Mucosa of descending colon (tissue), 3 donors: ENCODE measurements around the gene CRISPLD2. TPM values are rescaled to one million over a fixed set of nuclear protein-coding genes. Genes with fewer than 3 reads are reported as not detected.

Source experiments
- ATAC-seq: fragments of 200-7000 bp; cut with Tn5 transposase; one replicate; pipeline ENCODE4 v1.9.1; 2020; ENCODE audit warnings: mild to moderate bottlenecking, moderate library complexity
- DNase-seq, 3 donors: peaks; one replicate each; pipeline ENCODE4 v3.0.0-alpha.2; 2020
- H3K36me3 ChIP-seq: fragments of 200-600 bp; one replicate; pipeline ENCODE4 v1.8.0; 2021; ENCODE audit warnings: low read depth, mild to moderate bottlenecking
- H3K4me1 ChIP-seq: fragments of 200-600 bp; one replicate; pipeline ENCODE4 v1.8.0; 2021; ENCODE audit warnings: low read depth, mild to moderate bottlenecking
- H3K4me3 ChIP-seq: fragments of 200-600 bp; one replicate; pipeline ENCODE4 v1.8.0; 2021; ENCODE audit warnings: mild to moderate bottlenecking
- H3K9me3 ChIP-seq: fragments of 200-600 bp; one replicate; pipeline ENCODE4 v1.8.0; 2021; ENCODE audit warnings: mild to moderate bottlenecking
- intact Hi-C, 2 donors: fragments of 100-400 bp; cut with DNase I in 1 of 2; cut with micrococcal nuclease in 1 of 2; formaldehyde crosslinking; loops; one replicate each; pipeline versions ENCODE4 v1.11.0 to v1.11.1; 2022; cut with DNase I, micrococcal nuclease
- total RNA-seq, 3 donors: library from RNA; stranded (reverse); fragmentation: NEBNext Ultra II Directional in 2 of 3; extraction: Animal tissue kit (Norgen Biotek cat#: 25700) in 2 of 3; gene quantifications; one replicate each; pipeline versions ENCODE4 v1.2.1 to v1.2.4, GENCODE V29; 2021 to 2023
- TF ChIP-seq, protein P1 (sequence below): fragments of 200-600 bp; IDR thresholded peaks from one replicate; pipeline ENCODE4 v1.8.0; 2022; ENCODE audit warnings: antibody characterized with exemption, mild to moderate bottlenecking
- donor health status: DM: no; HTN: no; CAD: no; lungs with moderate emphysema.
- donor health status: DM: no; HTN: no; CAD: no.
- donor health status: DM: no; HTN: yes; CAD: no.

Gene CRISPLD2
- total RNA-seq, 3 donors from 2014 or later: 10.5 to 114 (median 38.7) TPM

DNA sequence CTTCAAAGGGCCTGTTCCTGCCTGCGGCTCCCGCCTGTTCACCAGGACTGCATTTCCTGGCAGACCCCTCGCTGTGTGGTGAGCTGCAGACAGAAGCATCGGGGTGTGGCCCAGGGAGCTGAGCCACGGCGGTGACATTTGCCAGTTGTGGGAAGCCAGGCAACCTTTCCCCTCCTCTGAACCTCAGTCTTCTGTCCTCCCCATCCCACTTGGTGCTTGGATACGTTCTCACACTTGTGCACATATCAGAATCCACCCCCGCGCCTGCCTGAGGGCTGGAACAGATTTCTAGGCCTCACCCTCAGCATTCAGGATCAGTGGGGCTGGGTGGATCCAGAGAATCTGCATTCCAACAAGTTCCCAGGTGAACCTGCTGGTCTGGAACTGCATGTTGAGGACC, 63.5 kb downstream of the CRISPLD2 start:
- Histone ChIP-seq H3K9me3 (no peaks in the 10 kb centered on the region), H3K36me3 (no peaks in the 10 kb centered on the region), H3K4me3 (no peak overlapping the region), H3K4me1 (no peaks in the 10 kb centered on the region)
- TF ChIP-seq, protein P1, sequence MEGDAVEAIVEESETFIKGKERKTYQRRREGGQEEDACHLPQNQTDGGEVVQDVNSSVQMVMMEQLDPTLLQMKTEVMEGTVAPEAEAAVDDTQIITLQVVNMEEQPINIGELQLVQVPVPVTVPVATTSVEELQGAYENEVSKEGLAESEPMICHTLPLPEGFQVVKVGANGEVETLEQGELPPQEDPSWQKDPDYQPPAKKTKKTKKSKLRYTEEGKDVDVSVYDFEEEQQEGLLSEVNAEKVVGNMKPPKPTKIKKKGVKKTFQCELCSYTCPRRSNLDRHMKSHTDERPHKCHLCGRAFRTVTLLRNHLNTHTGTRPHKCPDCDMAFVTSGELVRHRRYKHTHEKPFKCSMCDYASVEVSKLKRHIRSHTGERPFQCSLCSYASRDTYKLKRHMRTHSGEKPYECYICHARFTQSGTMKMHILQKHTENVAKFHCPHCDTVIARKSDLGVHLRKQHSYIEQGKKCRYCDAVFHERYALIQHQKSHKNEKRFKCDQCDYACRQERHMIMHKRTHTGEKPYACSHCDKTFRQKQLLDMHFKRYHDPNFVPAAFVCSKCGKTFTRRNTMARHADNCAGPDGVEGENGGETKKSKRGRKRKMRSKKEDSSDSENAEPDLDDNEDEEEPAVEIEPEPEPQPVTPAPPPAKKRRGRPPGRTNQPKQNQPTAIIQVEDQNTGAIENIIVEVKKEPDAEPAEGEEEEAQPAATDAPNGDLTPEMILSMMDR: no peak
- DNase-seq (no peak), ATAC-seq (no peak)
- intact Hi-C loops: no loop called here

DNA sequence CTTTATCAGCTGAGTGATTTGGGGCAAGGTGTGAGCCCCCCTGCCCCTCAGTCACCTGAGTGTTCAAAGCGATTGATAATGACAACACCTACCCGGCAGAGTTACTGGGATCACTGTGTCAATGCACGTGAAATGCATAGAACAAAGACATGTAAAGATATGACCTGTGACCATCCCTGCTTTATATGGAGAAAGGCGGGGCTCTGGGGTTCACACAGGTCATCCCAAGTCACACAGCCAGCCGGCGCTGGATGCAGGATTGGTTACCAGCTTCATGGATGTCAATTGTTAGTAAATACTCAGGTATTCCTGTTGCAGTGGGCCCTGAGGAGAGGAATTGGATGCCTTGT, 64.4 kb downstream of the CRISPLD2 start:
- DNase-seq: peak in 1 of 3 donors; percentile 4
- TF ChIP-seq, protein P1: no peak
- ATAC-seq: no peak

DNA sequence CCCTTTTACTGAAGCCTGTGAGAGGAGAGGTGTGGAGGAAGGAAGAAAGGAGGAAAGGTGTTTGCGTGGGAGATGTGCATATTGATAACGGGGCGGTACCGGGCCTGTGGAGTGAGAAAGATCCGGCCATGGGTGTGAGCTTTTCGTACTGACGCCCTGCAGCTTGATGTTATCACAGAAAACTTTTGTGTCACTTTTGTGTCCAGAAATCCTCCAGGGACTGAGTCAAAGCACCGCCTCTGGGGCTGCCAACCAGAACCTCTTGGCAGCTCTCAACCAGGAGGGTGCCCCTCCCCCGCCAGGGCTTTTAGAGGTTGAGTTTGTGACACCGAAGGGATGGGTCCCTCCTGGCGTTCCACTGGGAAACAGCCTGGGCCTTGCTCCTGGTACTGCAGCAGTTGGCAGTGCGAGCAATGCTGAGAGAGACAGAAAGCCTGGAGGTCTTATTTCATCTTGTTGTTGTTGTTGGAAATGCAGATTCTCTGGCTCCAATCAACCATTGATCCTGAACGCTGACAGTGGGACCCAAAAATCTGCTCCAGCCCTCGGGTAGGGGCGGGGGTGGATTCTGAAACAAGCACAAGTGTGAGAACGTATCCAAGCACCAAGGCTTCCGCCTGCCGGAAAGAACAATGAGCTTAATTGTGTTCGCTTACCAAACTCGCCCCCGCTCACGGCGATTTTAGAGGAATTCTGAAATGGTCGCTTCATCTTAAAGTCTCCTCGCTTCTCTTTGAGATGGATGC, 65.0 kb downstream of the CRISPLD2 start:
- DNase-seq: peak in 1 of 3 donors; percentile 49
- TF ChIP-seq, protein P1: no peak
- intact Hi-C loops: no loop called here

More for the DNA sequence above, 64.4 kb downstream of the CRISPLD2 start:
- intact Hi-C loops: no loop called here
- Histone ChIP-seq H3K36me3 (no peaks in the 10 kb centered on the region), H3K9me3 (no peaks in the 10 kb centered on the region), H3K4me3 (no peak overlapping the region), H3K4me1 (no peaks in the 10 kb centered on the region)

DNA sequence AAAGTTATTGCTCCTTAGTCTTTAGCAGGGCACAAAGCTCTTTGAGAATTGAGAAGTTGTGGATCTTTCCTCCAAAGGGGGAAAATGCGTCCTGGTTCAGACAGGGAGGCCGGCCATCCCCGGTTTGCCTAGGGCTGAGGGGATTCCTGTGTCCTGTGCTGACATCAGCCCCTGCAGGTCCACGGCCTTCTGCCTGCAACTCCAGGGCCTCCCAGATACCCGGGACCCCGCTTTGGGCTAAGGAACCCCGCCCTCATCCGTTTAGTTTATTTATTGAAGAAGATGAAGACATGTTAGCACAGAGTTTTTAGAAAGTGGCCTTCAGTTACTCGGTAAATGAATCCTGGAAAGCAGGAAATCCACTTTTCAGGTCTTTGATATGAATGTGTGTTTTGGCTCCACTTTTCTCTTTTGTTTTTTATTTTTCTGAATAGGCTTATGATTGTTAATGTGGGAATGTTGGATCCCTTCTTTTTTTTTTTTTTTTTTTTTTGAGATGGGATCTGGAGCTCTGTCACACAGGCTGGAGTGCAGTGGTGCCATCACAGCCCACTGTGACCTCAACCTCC, 65.6 kb downstream of the CRISPLD2 start:
- DNase-seq: peak in 1 of 3 donors; percentile 28

More for the DNA sequence above, 65.0 kb downstream of the CRISPLD2 start:
- Histone ChIP-seq H3K4me1 (no peaks in the 10 kb centered on the region), H3K9me3 (no peaks in the 10 kb centered on the region), H3K4me3 (no peak overlapping the region), H3K36me3 (no peaks in the 10 kb centered on the region)
- ATAC-seq: no peak

DNA sequence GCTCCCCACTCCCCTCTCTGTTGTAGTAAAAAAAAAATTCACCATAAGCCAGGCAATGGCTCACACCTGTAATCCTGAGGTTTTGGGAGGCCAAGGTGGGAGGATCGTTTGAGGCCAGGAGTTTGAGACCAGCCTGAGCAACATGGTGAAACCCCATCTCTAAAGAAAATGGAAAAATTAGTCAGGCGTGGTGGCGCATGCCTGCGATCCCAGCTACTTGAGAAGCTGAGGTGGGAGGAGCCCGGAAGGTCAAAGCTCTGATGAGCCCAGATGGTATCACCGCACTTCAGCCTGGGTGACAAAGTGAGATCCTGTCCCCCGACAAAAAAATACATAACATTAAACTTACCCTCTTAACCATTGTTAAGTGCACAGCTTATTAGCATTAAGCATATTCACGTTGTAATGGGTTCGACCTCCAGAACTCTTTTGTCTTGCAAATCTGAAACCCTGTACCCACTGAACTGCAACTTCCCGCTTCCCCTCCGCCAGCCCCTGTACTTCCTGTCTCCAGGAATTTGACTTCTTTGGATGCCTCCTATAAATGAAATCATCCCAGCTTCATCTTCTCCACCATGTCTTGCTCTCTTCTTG, 66.8 kb downstream of the CRISPLD2 start:
- intact Hi-C loops: no loop called here
- TF ChIP-seq, protein P1: no peak
- no peaks in the 10 kb centered on the region for H3K36me3 ChIP-seq
- H3K4me1 ChIP-seq: no peaks in the 10 kb centered on the region
- peak in 1 of 3 donors; percentile 2 for DNase-seq
- H3K4me3 ChIP-seq: no peak overlapping the region
- H3K9me3 ChIP-seq: no peaks in the 10 kb centered on the region
- ATAC-seq: no peak

More for the DNA sequence above, 65.6 kb downstream of the CRISPLD2 start:
- Histone ChIP-seq H3K9me3 (no peaks in the 10 kb centered on the region), H3K4me3 (no peak overlapping the region), H3K36me3 (no peaks in the 10 kb centered on the region), H3K4me1 (no peaks in the 10 kb centered on the region)
- intact Hi-C loops: no loop called here
- ATAC-seq: no peak
- TF ChIP-seq, protein P1: no peak
